Measurements from ENCODE around the gene OR6C76.
"Not testable (repeated sequence)": the region's sequence is repeated elsewhere in the genome, so short reads cannot be mapped to it uniquely, and the experiment has no call there.

Gene OR6C76

GRCh38 chr12:55425954-55426353 lies at the start of gene OR6C76:
OR6C76 (plus strand) TSS chr12:55426254; CDS start chr12:55426254, 0 bp downstream.
- in situ Hi-C loops (cut with MboI; ENCODE audit: low sequenced_read_pairs) = no loop called here

GRCh38 chr12:55385891-55386290 lies 40.2 kb upstream of the OR6C76 start:
- in situ Hi-C loops (cut with MboI; ENCODE audit: low sequenced_read_pairs) = no loop called here

GRCh38 chr12:55392032-55392795 lies 33.8 kb upstream of the OR6C76 start:
- in situ Hi-C loops (cut with MboI; ENCODE audit: low sequenced_read_pairs) = no loop called here

DNA sequence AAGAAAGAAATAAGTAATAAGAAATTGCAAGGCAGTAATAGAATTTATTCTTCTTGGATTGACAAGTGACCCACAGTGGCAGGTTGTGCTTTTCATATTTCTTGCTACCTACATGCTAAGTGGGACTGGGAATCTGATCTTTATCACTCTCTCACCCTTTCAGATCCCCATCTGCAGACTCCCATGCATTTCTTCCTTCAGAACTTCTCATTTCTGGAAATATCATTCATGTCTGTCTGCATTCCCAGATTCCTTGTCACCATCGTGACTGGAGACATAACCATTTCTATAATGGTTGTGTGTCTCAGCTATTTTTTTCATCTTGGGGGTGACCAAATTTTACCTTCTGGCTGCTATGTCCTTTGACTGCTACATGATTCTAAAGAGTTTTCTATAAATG lies 29.7 kb upstream of the OR6C76 start:
- in situ Hi-C loops (cut with MboI; ENCODE audit: low sequenced_read_pairs) = no loop called here

DNA sequence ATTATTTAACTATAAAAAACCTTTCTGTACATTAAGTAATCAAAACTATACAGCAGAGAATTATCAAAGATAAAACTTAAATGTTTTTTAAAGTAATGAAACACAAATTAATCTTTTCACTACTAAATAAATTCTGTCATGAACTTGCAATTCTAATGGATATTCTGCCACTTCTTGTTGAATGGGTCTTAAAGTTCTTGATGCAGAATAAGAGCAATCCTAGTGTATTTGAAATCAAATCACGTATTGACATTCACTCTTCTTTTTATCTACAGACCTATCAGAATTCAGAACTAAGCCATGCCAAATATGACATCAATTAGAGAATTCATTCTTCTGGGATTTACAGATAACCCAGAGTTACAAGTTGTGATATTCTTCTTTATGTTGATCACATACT lies 25.8 kb upstream of the OR6C76 start, which contains the start of gene OR6C65:
Gene OR6C65 (plus strand): TSS at position 301 of the 400 bp plus-strand sequence. CDS start 0 bp downstream, at position 301.
- in situ Hi-C loops (cut with MboI; ENCODE audit: low sequenced_read_pairs) = no loop called here

- in situ Hi-C loops (cut with MboI; ENCODE audit: low sequenced_read_pairs) = no loop called here
These were observed 18.2 kb upstream of the OR6C76 start for GRCh38 chr12:55407866-55408265.

DNA sequence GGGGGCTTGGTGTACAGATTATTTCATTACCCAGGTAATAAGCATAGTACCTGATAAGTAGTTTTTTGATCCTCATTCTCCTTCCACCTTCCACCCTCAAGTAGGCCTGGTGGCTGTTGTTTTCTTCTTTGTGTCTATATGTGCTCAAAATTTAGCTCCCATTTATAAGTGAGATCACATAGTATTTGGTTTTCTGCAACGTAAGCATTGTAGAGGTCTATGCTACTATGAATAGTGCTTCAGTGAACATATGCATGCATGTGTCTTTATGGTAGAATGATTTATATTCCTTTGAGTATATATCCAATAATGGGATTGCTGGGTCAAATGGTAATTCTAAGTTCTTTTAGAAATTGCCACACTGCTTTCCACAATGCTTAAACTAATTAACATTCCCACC lies 16.9 kb upstream of the OR6C76 start:
- in situ Hi-C loops (cut with MboI; ENCODE audit: low sequenced_read_pairs) = not testable (repeated sequence)

- in situ Hi-C loops (cut with MboI; ENCODE audit: low sequenced_read_pairs) = not testable (repeated sequence)
These were observed 13.9 kb upstream of the OR6C76 start for GRCh38 chr12:55412138-55412537.

- in situ Hi-C loops (cut with MboI; ENCODE audit: low sequenced_read_pairs) = not testable (repeated sequence)
These were observed 12.3 kb upstream of the OR6C76 start for GRCh38 chr12:55413498-55414388.

DNA sequence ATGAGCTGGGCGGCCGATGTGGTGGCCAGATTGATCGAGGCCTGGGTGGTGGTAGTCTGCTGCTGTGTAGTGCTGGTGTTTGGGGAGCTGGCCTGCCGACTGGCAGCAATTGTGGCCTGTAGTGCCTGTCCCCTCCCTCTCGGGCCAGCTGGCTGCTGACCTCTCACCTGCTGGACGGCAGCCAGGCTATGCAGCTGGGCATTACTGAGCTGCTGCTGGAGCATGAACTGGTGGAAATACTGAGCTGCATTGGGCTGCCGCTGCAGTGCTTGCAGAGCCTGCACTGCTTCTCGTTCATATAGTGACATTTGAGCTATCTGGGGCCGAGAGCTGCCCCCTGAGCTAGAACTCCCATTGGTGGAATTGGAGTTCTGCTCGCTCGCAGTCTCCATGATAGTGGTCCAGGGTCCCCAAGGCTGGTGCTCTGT lies 11.6 kb upstream of the OR6C76 start:
- in situ Hi-C loops (cut with MboI; ENCODE audit: low sequenced_read_pairs) = not testable (repeated sequence)

- in situ Hi-C loops (cut with MboI; ENCODE audit: low sequenced_read_pairs) = not testable (repeated sequence)
These were observed 11.2 kb upstream of the OR6C76 start for GRCh38 chr12:55414889-55415288.

DNA sequence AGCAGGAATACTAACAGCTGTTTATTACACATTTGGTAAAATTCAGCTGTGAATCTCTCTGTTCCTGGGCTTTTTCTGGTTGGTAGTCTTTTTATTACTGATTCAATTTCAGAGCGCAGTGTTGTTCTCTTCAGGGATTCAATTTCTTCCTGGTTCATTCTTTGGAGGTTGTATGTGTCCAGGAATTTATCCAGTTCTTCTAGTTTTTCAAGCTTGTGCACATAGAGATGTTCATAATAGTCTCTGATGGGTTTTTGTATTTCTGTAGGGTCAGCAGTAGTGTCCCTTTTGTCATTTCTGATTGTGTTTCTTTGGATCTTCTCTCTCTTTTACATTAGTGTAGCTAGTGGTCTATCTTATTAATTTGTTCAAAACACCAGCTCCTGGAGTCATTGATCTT lies 9.1 kb upstream of the OR6C76 start:
- in situ Hi-C loops (cut with MboI; ENCODE audit: low sequenced_read_pairs) = no loop called here

DNA sequence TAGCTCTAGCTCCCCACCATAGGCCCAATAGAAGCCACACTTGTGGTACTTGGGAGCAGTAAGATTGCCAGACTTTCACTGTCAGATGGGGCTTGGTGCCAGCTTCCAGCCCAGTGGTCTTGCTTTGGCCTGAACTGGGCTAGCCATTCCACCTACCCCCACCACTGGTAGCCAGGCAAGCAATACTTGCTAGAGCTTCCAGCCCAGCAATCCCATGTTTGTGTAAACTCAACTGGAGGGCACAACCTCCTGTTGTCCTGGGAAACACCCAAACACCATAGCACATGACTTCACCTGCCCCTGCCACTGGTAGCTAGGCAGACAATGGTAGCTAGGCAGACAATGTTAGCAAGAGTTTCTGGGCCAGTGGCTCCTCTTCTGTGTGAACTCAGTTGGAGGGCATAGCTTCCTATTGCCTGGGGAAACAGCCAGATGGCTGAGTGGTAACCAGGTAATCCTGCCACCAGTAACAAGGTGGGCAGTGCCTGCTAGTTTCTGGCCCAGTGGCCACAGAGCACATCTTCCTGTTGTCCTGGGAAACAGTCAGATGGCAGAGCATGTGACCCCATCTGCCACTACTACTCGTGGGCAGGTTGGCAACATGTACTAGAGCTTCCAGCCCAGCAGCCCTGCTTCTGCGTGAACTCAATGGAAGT lies 5.6 kb upstream of the OR6C76 start:
- in situ Hi-C loops (cut with MboI; ENCODE audit: low sequenced_read_pairs) = no loop called here

GRCh38 chr12:55428331-55429243 lies 2.5 kb downstream of the OR6C76 start:
- in situ Hi-C loops (cut with MboI; ENCODE audit: low sequenced_read_pairs) = no loop called here

- in situ Hi-C loops (cut with MboI; ENCODE audit: low sequenced_read_pairs) = not testable (repeated sequence)
These were observed 15.2 kb downstream of the OR6C76 start for GRCh38 chr12:55441233-55441632.

DNA sequence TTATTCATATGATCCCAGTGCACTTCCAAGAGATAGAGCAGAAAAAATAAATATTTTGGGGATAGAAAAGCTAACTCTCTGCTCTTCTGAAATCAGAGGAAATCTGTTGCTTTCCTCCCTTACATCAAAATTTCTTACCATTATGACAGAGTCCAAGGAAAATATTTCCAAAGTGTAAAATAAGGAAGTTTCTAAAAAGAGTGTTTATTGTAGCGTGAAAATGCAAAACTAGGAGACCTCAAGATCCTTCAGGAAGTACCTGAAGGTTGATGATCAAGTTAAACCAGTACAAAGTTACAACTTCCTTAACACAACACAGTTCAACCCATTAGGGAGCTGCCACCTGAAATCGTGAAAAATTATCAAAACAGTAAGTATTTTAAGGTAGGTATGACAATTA lies 17.7 kb downstream of the OR6C76 start, which contains the start of gene OR6C2:
Gene OR6C2 (plus strand): TSS at position 301 of the 400 bp plus-strand sequence. CDS start 8,138 bp downstream, outside the sequence.
- in situ Hi-C loops (cut with MboI; ENCODE audit: low sequenced_read_pairs) = no loop called here

DNA sequence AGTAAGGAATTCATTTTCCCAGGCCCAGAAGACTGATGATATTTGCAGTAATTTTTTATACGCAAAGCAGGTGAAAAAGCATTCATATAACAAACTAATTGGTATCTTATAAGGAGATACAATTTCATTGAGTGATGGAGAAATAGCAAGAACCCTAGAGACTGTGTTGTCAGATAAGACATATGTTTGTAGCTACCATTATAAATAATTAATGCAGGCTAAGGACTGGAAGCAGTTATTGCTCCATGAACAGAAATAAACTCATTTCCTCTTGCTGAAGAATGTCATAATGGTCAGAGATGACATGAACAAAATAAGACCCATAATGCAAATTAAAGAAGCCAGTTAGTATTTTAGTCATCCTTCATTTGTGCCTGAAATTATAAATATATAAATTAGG lies 19.3 kb downstream of the OR6C76 start:
- in situ Hi-C loops (cut with MboI; ENCODE audit: low sequenced_read_pairs) = no loop called here

DNA sequence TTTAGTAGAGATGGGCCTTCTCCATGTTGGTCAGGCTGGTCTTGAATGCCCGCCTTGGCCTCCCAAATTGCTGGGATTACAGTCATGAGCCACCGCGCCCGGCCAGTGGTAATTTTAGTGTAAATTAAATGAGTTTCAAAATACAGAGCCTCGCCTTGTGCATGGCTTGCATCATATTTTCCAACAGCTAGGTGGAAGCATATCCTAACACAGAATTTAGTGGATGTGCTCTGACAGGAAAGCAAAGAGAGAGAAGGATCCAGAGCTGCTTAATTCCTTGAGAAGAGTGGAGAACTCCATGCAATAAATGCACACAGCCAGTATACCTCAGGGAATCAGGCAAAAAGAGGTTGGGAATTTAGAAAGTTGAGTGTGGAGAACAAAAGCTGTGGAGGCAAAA lies 20.3 kb downstream of the OR6C76 start:
- in situ Hi-C loops (cut with MboI; ENCODE audit: low sequenced_read_pairs) = no loop called here

GRCh38 chr12:55448825-55449224 lies 22.8 kb downstream of the OR6C76 start:
- in situ Hi-C loops (cut with MboI; ENCODE audit: low sequenced_read_pairs) = no loop called here

- in situ Hi-C loops (cut with MboI; ENCODE audit: low sequenced_read_pairs) = not testable (repeated sequence)
These were observed 38.9 kb downstream of the OR6C76 start for GRCh38 chr12:55464926-55465325.
